Pancreas (tissue), 10 donors: ENCODE results near the gene SPOCK1. TPM values are rescaled to one million over a fixed set of nuclear protein-coding genes. Genes with fewer than 3 reads are reported as not detected.

Experiments
- ATAC-seq, 4 donors: fragments of 200-7000 bp; cut with Tn5 transposase; one replicate each; pipeline versions ENCODE4 v1.8.0 to v1.9.1; 2020; ENCODE audit warnings: mild to moderate bottlenecking in 4 of 4, moderate library complexity in 4 of 4
- DNase-seq, 6 donors: peaks; one replicate each; pipeline ENCODE4 v3.0.0-alpha.2; 2020
- FAIRE-seq: peaks from 2 replicates; lab custom pipeline; 2012; peaks lifted over from hg19 to GRCh38; lab: Jason Lieb, UNC
- H3K27ac ChIP-seq, 4 donors: fragments of 200-600 bp; sonication (generic); 1 replicate in 3 of 4; 2 replicates in 1 of 4; pipeline versions ENCODE4 v1.5.0 to v1.8.0; 2020
- H3K27me3 ChIP-seq, 4 donors: fragments of 200-600 bp; one replicate each; pipeline ENCODE4 v1.8.0; 2021
- H3K36me3 ChIP-seq, 3 donors: fragments of 200-600 bp; sonication (generic) in 1 of 3; one replicate each; pipeline versions ENCODE4 v1.5.0 to v1.8.0; 2020 to 2021
- H3K4me1 ChIP-seq, 3 donors: fragments of 200-600 bp; one replicate each; pipeline ENCODE4 v1.8.0; 2021
- H3K4me3 ChIP-seq, 4 donors: fragments of 200-600 bp; sonication (generic) in 2 of 4; one replicate each; pipeline versions ENCODE4 v1.5.0 to v1.8.0; 2020 to 2021
- H3K9me3 ChIP-seq, 4 donors: fragments of 200-600 bp; one replicate each; pipeline ENCODE4 v1.8.0; 2021
- WGBS, 2 donors: extraction: QIAGEN DNeasy Blood & Tissue Kit; methylation state at CpG; one replicate each; pipeline ENCODE4 v1.1.7; 2013; 5-methylcytosine and 5-hydroxymethylcytosine counted together
- intact Hi-C, 3 donors: fragments of 100-400 bp; cut with DNase I; formaldehyde crosslinking; loops; one replicate each; pipeline versions ENCODE4 v1.11.1 to v1.14.2; 2022
- polyA plus RNA-seq, 2 donors: library from polyadenylated mRNA; stranded (reverse); fragments of 200-250 nt; gene quantifications; one replicate each; pipeline ENCODE4 v1.2.3, GENCODE V29; 2013
- total RNA-seq, 6 donors: library from RNA; stranded (reverse); fragmentation: NEBNext Ultra II Directional in 4 of 6; extraction: Animal tissue kit (Norgen Biotek cat#: 25700) in 4 of 6; gene quantifications; one replicate each; pipeline versions ENCODE4 v1.2.1 to v1.2.4, GENCODE V29; 2021 to 2023
- TF ChIP-seq, protein P1 (sequence below), 4 donors: fragments of 200-600 bp; sonication (generic) in 3 of 4; IDR thresholded peaks; one replicate each; pipeline versions ENCODE4 v1.5.0 to v1.8.0; 2021; ENCODE audit warnings: antibody characterized with exemption in 4 of 4
- donor health status: healthy with polysubstance abuse.
- donor health status: DM: no; HTN: no; CAD: no; lungs with moderate emphysema.
- donor health status: DM: no; HTN: no; CAD: no.
- donor health status: control.
- donor health status: control.
- donor health status: Bipolar disorder and iron deficiency.
- donor health status: DM: yes; HTN: yes; CAD: no.
- donor health status: DM: no; HTN: no; CAD: no.
- donor health status: DM: no; HTN: no; CAD: no.
- donor health status: DM: yes; HTN: yes; CAD: no.

SPOCK1 gene
- total and polyA plus RNA-seq, 8 donors: 1.7 to 16.5 (median 5.3) TPM

DNA sequence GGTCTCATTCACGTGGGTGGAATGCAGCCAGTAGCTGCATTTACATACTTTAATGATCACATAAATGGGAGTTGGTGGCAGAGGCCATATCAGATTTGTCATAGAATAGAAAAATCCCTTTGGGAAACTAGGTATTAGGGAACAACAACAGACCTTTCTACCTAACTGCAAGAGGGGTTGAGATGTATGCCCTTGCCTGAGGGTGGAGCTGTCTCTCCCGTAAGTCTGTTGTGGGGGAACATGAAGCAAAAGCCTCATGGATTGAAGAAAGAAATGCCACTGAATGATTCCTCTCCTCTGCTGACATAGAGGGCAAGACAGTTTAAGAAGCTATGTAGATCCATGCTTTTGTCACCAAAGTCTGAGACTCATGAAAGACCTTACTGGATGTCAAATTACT is 461.3 kb downstream of the SPOCK1 start:
- intact Hi-C loops: no loop called here
- Histone ChIP-seq H3K27me3 (no peaks in the 10 kb centered on the region), H3K36me3 (no peaks in the 10 kb centered on the region), H3K4me1 (no peaks in the 10 kb centered on the region), H3K4me3 (no peak overlapping the region), H3K9me3 (no peaks in the 10 kb centered on the region), H3K27ac (no peak overlapping the region)
- no peak for FAIRE-seq
- 53 to 74% methylated on average over 2 of the region's 2 CpGs for WGBS, 2 donors
- TF ChIP-seq, protein P1, sequence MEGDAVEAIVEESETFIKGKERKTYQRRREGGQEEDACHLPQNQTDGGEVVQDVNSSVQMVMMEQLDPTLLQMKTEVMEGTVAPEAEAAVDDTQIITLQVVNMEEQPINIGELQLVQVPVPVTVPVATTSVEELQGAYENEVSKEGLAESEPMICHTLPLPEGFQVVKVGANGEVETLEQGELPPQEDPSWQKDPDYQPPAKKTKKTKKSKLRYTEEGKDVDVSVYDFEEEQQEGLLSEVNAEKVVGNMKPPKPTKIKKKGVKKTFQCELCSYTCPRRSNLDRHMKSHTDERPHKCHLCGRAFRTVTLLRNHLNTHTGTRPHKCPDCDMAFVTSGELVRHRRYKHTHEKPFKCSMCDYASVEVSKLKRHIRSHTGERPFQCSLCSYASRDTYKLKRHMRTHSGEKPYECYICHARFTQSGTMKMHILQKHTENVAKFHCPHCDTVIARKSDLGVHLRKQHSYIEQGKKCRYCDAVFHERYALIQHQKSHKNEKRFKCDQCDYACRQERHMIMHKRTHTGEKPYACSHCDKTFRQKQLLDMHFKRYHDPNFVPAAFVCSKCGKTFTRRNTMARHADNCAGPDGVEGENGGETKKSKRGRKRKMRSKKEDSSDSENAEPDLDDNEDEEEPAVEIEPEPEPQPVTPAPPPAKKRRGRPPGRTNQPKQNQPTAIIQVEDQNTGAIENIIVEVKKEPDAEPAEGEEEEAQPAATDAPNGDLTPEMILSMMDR (IDR thresholded peaks at IDR 0.05): no peak
- ATAC-seq: no peak
- DNase-seq: no peak

DNA sequence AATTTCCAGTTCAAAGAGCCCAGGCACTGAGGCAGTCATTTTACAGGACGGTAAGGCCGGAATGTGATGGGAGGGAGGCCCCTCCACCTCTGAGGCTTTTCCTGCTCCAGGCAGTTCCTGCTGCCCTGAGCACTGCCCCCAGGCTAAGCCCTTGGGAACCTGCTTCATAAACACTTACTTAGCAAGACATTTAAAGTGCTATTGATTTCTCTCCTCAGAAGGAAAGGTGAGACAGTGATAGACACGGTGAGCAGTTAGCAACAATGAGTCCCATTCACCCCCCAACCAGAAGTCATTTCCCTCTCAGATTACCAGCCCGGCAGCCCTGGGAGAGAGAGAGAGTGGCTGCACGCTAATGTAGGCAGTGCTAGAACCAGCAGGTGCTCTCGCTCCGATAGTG is 462.5 kb downstream of the SPOCK1 start:
- Histone ChIP-seq H3K27me3 (no peaks in the 10 kb centered on the region), H3K36me3 (no peaks in the 10 kb centered on the region), H3K4me3 (no peak overlapping the region), H3K27ac (no peak overlapping the region), H3K4me1 (no peaks in the 10 kb centered on the region), H3K9me3 (no peaks in the 10 kb centered on the region)
- TF ChIP-seq, protein P1 (IDR thresholded peaks at IDR 0.05): no peak
- peak in 3 of 4 donors; percentile 65 to 71 (median 66) for ATAC-seq
- WGBS, 2 donors: 30 to 41% methylated on average over 7 of the region's 7 CpGs
- intact Hi-C loops: no loop called here
- no peak for FAIRE-seq
- no peak for DNase-seq

DNA sequence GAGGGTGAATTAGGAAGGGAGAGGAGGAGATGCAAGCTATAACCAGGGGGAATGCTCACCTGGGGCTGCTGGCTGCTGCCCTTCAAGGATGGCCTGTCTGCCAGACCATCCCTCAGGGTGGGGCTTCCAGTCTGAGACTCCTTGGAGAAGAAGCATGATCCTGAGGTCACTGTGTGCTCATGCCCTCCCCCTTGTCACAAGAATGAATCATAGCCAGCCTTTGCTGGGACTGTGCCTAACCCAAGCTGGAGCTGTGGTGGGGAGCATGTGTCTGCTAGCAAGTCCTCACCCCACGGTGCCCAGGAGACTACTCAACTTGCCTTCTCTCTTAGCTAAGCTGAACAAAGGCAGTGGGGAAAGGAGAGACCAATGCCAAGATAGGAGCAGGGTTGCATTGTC is 463.6 kb downstream of the SPOCK1 start:
- no peak for DNase-seq
- FAIRE-seq: no peak
- Histone ChIP-seq H3K27ac (no peak overlapping the region), H3K36me3 (no peaks in the 10 kb centered on the region), H3K27me3 (no peaks in the 10 kb centered on the region), H3K4me3 (no peak overlapping the region), H3K4me1 (no peaks in the 10 kb centered on the region), H3K9me3 (no peaks in the 10 kb centered on the region)
- no peak for ATAC-seq
- intact Hi-C loops: no loop called here
- 58 to 67% methylated on average over 1 of the region's 1 CpG for WGBS, 2 donors
- TF ChIP-seq, protein P1 (IDR thresholded peaks at IDR 0.05): no peak

- no peak for DNase-seq
- FAIRE-seq: no peak
- Histone ChIP-seq H3K27me3 (no peaks in the 10 kb centered on the region), H3K27ac (no peak overlapping the region), H3K4me3 (no peak overlapping the region), H3K9me3 (no peaks in the 10 kb centered on the region), H3K36me3 (no peaks in the 10 kb centered on the region), H3K4me1 (no peaks in the 10 kb centered on the region)
- ATAC-seq: no peak
- WGBS, 2 donors: 86 to 88% methylated on average over 10 of the region's 10 CpGs
- intact Hi-C loops: no loop called here
- TF ChIP-seq, protein P1 (IDR thresholded peaks at IDR 0.05): no peak
Observed at GRCh38 chr5:137034764-137035479, 464.2 kb downstream of the SPOCK1 start.

- H3K27ac ChIP-seq: no peak overlapping the region
- no peak overlapping the region for H3K4me3 ChIP-seq
- DNase-seq (no peak), ATAC-seq (no peak), FAIRE-seq (no peak)
- no peaks in the 10 kb centered on the region for H3K27me3 ChIP-seq
- TF ChIP-seq, protein P1 (IDR thresholded peaks at IDR 0.05): no peak
- whole genome bisulfite sequencing, 2 donors: 93 to 96% methylated on average over 4 of the region's 4 CpGs
- intact Hi-C loops: no loop called here
- H3K4me1 ChIP-seq: no peaks in the 10 kb centered on the region
- no peaks in the 10 kb centered on the region for H3K36me3 ChIP-seq
- no peaks in the 10 kb centered on the region for H3K9me3 ChIP-seq
Observed at GRCh38 chr5:137034213-137034612, 464.9 kb downstream of the SPOCK1 start.
